K562 treated with DMSO at 1 percent for 12 hours (cell line): ENCODE results near the gene DDX46. TPM values are rescaled to one million over a fixed set of nuclear protein-coding genes. Genes with fewer than 3 reads are reported as not detected.

Experiments
- total RNA-seq: library from RNA; unstranded; fragments of 300-600 nt; gene quantifications from 2 replicates; pipeline ENCODE4 v1.2.3, GENCODE V29; 2022; ENCODE audit not compliant: insufficient read depth

Gene DDX46, protein sequence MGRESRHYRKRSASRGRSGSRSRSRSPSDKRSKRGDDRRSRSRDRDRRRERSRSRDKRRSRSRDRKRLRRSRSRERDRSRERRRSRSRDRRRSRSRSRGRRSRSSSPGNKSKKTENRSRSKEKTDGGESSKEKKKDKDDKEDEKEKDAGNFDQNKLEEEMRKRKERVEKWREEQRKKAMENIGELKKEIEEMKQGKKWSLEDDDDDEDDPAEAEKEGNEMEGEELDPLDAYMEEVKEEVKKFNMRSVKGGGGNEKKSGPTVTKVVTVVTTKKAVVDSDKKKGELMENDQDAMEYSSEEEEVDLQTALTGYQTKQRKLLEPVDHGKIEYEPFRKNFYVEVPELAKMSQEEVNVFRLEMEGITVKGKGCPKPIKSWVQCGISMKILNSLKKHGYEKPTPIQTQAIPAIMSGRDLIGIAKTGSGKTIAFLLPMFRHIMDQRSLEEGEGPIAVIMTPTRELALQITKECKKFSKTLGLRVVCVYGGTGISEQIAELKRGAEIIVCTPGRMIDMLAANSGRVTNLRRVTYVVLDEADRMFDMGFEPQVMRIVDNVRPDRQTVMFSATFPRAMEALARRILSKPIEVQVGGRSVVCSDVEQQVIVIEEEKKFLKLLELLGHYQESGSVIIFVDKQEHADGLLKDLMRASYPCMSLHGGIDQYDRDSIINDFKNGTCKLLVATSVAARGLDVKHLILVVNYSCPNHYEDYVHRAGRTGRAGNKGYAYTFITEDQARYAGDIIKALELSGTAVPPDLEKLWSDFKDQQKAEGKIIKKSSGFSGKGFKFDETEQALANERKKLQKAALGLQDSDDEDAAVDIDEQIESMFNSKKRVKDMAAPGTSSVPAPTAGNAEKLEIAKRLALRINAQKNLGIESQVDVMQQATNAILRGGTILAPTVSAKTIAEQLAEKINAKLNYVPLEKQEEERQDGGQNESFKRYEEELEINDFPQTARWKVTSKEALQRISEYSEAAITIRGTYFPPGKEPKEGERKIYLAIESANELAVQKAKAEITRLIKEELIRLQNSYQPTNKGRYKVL
- total RNA-seq = 18.4 and 45.5 TPM in 2 replicates

DNA sequence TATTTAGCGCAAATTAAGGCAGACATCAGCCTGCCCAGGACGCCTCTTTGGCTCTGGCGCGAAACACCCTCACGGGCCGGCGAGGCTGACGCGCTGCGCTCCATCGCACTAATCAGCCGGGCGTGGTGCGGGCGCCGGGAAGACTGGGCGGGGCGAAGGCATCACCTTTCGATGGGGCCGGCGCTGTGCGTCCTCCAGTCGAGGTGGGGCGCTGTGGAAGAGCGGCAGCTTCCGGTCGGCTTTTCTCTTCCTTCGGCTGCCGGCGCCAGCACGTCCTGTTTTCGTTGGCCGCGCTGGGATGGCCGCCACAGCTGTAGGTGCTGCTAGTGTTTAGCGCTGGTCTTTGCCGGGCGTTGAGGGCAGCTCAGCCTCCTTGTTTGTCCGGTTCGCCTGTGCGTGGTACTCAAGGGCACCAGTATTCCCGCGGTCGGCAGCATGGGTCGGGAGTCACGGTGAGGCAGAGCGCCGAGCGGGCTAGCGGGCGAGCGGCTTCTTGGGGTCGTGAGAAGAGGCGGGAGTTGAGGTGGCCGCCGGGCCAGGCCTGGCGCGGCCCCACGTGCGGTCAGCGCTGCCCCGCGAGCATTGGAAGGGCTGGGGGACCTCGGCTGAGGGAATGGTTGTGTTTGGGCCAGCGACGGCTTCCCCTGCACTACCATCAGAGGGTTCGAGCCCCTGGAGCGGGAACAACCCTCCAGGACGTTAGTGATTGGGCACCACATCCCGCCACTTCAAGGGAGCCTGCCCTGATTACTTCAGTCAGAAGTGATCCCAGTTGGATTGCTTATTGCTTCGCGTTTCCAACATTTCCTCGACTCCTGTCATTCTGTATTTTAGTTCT lies at the start of gene DDX46:
Gene DDX46, plus strand, starts transcription at position 276 of the 838 bp plus-strand sequence. Its CDS starts 160 bp downstream, at position 436.

GRCh38 chr5:134738133-134738962 lies 20.2 kb upstream of the DDX46 start, which contains the start of gene CAMLG:
CAMLG (plus strand) TSS chr5:134738548; CDS start chr5:134738621, 73 bp downstream.

GRCh38 chr5:134845852-134846640 lies 87.5 kb downstream of the DDX46 start, which contains the start of gene C5orf24:
C5orf24 (plus strand) TSS chr5:134845968; CDS start chr5:134854901, 8,933 bp downstream.

GRCh38 chr5:134873987-134874830 lies 115.6 kb downstream of the DDX46 start, which contains the start of gene TXNDC15:
TXNDC15 (plus strand) TSS chr5:134874371; CDS start chr5:134874428, 57 bp downstream.

Other genes starting within 250 kb of the DDX46 start
- gene JADE2, start 233.1 kb upstream of the DDX46 start, total RNA-seq = 9.9 and 18.7 TPM in 2 replicates
- gene SAR1B, start 126.0 kb upstream of the DDX46 start, total RNA-seq = 48.5 and 64.7 TPM in 2 replicates
- gene SEC24A, start 110.0 kb upstream of the DDX46 start, total RNA-seq = 4.9 and 20.8 TPM in 2 replicates
- gene CAMLG, start 20.2 kb upstream of the DDX46 start, total RNA-seq = 31.0 and 32.7 TPM in 2 replicates
- 8.1 and 26.7 TPM in 2 replicates for gene C5orf24, start 87.2 kb downstream of the DDX46 start, total RNA-seq
- 3.0 and 13.3 TPM in 2 replicates for gene TXNDC15, start 115.6 kb downstream of the DDX46 start, total RNA-seq
- gene PCBD2, start 146.4 kb downstream of the DDX46 start, total RNA-seq = 2.0 and 6.3 TPM in 2 replicates
- not detected in 2 replicates for gene CATSPER3, start 209.1 kb downstream of the DDX46 start, total RNA-seq